Measurements from ENCODE around the gene FIG4.
"Not testable (repeated sequence)": the region's sequence is repeated elsewhere in the genome, so short reads cannot be mapped to it uniquely, and the experiment has no call there.

The FIG4 gene

DNA sequence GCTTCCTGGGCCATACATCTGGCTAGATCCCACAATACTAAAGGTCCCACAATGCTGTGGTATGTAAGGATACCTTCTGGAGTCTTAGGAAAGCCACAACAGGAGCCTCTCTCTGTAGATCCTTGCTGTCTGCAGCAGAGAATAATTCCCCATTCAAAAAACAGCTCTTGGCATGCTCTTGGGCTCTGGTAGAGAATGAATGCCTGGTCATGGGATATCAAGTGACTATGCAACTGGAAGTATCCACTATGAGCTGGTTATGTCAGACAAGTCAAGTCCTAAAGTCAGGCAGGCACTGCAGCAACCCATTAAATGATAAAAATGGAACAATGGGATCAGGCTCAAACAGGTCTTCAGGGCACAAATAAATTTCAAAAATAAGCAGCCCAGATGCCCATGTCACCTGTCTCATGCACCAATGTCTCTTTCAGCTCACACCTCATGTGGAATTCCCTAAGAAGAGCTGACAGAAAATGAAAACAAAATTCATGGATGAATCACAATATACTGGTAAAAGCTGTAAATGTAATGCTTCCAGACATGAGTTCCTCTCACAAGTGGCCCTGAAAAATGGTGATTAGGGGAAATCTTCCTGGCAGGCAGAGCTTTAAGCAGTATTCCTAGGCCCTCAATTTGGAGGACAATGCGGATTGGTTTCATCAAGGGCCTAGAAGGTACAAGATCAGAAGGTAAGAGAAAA lies 4.4 kb upstream of the FIG4 start:
- FAIRE-seq (no peak), DNase-seq (ENCODE audit: insufficient read length, low spot score) (no peak)
- TF ChIP-seq POLR2A (IDR thresholded peaks at IDR 0.05; ENCODE audit: low read depth, low read length), result no peak

DNA sequence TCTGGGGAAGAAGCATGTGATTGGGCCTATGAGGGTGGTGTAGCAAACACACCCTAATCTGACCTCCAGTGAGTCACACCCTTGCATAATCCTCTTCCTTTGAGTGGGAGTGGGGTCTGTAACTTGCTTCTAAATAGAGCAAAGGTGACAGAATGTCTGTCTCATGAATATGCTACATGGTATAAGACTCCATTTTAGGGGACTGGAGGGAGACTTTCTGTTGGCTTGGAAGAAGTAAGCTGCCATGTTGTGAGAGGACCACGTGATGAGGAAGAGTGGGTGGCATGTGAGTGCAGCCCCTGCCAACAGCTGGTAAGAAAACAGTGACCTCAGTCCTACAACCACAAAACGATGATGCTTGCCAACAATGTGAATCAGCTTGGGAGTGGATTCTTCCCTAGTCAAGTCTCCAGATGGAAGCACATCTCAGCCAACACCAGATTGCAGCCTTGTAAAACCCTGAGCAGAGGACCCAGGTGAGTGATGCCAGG lies 3.8 kb upstream of the FIG4 start:
- DNase-seq (ENCODE audit: insufficient read length, low spot score), result no peak
- TF ChIP-seq POLR2A (IDR thresholded peaks at IDR 0.05; ENCODE audit: low read depth, low read length), result no peak
- FAIRE-seq, result peak; percentile 86

DNA sequence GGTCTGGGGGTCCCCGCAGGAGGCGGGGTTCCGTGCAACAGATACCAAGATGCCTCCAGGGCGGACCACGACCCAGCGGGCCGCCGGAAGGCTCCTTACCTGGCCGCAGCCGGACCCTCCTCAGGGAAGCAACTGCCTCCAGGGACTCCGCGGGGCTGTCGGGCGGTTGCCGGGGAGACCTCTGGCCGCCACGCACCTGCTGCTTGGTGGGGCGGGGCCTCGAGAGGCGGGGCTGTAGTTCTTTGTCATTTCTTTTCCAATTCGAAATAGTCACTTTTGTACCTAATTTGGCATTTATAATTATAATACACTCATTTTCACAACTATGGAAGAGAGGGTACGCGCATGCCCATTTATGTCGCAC lies 741 bp upstream of the FIG4 start:
- no peak for FAIRE-seq
- TF ChIP-seq POLR2A (IDR thresholded peaks at IDR 0.05; ENCODE audit: low read depth, low read length), result no peak
- DNase-seq (ENCODE audit: insufficient read length, low spot score), result no peak

DNA sequence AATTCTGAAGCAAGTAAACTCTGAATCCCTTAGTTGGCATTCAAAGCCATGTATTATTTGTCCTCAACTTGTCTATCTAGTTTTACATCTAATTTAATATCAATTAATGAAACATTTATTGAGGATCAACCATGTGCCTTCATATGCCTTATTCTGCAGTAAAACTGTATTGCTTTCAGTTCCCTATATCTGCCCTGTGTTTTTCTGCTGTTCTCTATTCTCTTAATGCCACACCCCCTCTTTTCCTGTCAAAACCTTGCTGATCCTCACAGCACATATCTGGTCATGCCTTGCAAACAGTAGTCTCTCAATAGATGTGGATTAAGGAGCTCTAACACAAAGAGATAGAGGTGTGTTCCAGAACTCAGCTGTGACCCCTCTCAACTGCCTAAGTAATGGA lies 2.0 kb downstream of the FIG4 start:
- no peak for FAIRE-seq
- no peak for DNase-seq (ENCODE audit: insufficient read length, low spot score)
- no peak for TF ChIP-seq POLR2A (IDR thresholded peaks at IDR 0.05; ENCODE audit: low read depth, low read length)

DNA sequence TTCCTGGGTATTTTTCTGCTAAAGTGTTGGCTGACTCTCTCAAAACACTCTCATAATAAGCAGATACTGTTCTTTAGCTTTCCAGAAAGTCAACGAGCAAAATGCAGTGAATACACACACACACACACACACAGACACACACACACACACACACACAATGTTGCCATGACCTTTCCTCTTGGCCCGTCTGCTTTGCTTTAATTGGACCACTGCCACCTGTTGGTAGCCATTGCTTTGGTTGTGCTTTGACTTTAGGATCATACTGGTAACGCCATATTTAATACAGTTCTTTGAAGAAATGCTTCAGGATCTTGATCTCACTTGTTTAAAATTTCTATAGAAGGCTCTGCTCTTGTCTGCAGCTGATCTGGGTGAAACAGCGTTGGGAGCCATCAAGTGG lies 4.4 kb downstream of the FIG4 start:
- no peak for DNase-seq (ENCODE audit: insufficient read length, low spot score)
- peak; percentile 27 for FAIRE-seq

DNA sequence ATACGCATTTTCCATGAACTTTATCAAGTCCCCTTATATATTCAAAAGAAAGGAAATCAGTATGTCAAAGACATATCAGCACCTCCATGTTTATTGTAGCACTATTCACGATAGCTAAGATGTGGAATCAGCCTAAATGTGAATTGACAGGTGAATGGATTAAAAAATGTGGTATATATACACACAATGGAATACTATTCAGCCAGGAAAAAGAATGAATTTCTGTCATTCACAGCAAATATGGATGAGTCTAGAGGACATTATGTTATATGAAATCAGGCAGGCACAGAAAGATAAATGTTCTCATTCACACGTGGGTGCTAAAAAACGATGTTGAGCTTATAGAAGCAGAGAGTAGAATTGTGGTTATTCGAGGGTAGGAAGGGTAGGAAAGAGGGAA lies 5.3 kb downstream of the FIG4 start:
- FAIRE-seq (no peak), DNase-seq (ENCODE audit: insufficient read length, low spot score) (no peak)
- TF ChIP-seq POLR2A (IDR thresholded peaks at IDR 0.05; ENCODE audit: low read depth, low read length), result no peak

More for the DNA sequence above, 4.4 kb downstream of the FIG4 start:
- no peak for TF ChIP-seq POLR2A (IDR thresholded peaks at IDR 0.05; ENCODE audit: low read depth, low read length)

DNA sequence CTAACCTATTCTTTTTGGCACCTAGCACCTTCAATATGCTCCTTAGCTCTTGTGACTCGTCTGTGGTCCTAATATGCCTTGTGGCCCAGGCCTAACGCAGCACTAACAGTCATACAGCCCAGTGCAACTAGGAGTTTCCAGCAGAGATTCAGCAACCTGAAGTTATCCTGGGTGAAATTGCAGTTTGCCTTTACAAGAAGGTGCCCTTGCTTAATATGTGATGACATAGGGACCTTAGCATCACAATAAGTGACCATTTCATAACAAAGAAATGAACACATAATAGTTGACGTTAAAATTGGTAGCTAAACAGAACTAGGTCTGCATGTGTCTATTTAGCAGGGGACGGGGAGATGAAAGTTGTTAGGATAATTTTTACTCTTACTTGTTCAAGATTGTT lies 10.1 kb downstream of the FIG4 start:
- FAIRE-seq, result no peak
- no peak for TF ChIP-seq POLR2A (IDR thresholded peaks at IDR 0.05; ENCODE audit: low read depth, low read length)
- DNase-seq (ENCODE audit: insufficient read length, low spot score), result no peak

DNA sequence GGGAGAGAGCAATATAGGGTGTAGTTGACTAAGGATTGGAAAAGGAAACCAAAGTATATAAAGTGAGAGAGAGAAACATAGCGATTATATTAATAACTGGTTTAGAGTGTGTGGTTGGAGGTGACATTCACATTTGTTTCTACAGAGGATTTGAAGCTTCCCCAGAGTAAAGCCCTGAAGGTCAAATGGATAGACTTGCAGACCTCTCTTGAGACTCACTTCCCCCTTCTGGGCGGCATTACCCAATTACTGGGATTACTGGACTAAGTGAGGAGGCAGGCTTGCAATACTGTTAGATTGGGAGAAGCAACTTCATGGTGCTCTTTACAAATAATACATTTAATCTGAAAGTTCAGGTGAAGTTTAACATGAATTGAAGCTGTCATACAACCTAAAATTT lies 10.7 kb downstream of the FIG4 start:
- no peak for TF ChIP-seq POLR2A (IDR thresholded peaks at IDR 0.05; ENCODE audit: low read depth, low read length)
- FAIRE-seq (no peak), DNase-seq (ENCODE audit: insufficient read length, low spot score) (no peak)

DNA sequence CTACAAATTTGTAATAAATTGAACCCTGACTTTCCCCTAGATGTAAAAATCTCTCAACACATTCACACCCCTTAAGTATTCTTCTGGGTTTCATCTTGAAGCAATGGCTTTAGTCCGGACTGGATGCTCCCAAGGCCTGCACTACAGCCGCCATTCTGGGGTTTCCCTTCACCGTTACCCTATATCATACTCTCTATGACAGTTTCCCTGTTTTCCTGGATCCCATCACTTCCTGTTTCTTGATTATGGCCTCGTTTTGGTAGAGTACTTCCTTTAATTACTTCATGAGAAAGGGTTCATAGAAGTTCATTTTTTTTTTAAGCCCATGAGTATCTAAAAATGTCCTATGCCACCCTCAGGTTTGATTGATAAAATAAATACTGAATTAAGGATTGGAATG lies 11.7 kb downstream of the FIG4 start:
- DNase-seq (ENCODE audit: insufficient read length, low spot score) (no peak), FAIRE-seq (no peak)
- no peak for TF ChIP-seq POLR2A (IDR thresholded peaks at IDR 0.05; ENCODE audit: low read depth, low read length)

DNA sequence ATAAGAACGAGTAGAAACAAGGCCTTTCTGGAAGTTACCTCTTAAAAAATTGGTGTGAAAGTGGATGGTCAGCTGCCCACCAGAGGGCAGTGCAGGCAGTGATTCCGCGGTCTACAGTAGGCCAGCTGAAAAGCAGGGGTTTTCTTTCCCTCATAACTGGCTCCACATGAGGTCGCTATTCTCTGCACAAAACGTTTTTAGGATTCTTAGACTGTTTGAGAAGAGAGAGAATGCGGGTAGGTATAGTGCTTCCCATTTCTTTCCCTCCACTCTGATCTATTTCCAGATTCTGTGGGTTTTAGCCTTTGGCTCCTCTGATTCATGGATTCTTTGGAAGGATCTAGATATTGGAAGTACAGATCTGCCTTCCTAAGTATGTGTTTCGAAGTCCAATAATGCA lies 14.2 kb downstream of the FIG4 start:
- TF ChIP-seq POLR2A (IDR thresholded peaks at IDR 0.05; ENCODE audit: low read depth, low read length), result no peak
- peak; percentile 86 for FAIRE-seq
- DNase-seq (ENCODE audit: insufficient read length, low spot score), result no peak

DNA sequence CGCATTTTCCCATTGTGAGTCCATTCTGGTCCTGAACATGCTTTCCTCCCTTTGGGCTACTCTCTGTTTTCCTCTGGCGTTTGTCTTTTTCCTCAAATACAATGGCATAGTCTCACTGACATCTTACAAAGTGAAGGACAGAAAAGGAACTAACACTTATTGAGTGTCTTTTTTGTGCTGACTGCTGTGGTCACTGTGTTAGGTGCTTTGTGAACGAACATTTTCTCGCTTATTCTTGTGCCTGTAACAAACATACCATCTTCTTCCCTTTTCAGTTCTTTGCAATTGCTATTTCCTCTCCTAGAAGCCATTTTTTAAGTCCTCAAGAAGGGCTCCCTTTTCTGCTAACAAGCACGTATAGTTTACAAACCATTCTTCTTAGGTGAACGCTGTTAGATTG lies 15.4 kb downstream of the FIG4 start:
- DNase-seq (ENCODE audit: insufficient read length, low spot score) (no peak), FAIRE-seq (no peak)
- no peak for TF ChIP-seq POLR2A (IDR thresholded peaks at IDR 0.05; ENCODE audit: low read depth, low read length)

DNA sequence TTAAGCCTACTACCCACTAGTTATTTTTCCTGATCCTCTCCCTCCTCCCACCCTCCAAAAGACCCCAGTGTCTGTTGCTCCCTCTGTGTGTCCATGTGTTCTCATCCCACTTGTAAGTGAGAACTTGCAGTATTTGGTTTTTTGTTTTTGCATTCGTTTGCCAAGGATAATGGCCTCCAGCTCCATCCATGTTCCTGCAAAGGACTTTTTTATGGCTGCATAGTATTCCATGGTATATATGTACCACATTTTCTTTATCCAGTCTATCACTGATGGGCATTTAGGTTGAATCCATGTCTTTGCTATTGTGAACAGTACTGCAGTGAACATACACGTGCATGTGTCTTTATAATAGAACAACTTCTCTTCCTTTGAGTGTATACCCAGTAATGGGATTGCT lies 17.0 kb downstream of the FIG4 start:
- FAIRE-seq; DNase-seq (ENCODE audit: insufficient read length, low spot score): not testable (repeated sequence)

DNA sequence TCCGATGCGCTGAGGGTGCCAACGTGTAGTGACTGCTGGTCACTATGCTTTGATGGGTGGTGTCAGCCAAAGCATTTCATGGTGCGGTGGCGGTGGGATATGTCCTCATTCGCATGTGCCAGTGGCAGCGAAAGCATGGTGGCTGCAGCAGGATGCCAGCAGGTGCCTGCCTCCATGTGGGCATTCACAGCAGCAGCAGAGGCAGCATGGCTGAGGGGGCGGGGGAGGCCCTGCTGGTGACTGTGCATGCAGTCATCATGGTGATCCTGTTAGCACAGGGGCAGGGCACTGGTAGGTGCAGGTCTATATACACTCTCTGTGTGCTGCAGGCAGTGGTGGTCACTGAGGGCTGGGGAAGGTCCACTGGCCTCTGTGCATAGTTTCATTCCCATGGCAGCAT lies 22.0 kb downstream of the FIG4 start:
- no peak for TF ChIP-seq POLR2A (IDR thresholded peaks at IDR 0.05; ENCODE audit: low read depth, low read length)
- FAIRE-seq (peak; percentile 77), DNase-seq (ENCODE audit: insufficient read length, low spot score) (no peak)

DNA sequence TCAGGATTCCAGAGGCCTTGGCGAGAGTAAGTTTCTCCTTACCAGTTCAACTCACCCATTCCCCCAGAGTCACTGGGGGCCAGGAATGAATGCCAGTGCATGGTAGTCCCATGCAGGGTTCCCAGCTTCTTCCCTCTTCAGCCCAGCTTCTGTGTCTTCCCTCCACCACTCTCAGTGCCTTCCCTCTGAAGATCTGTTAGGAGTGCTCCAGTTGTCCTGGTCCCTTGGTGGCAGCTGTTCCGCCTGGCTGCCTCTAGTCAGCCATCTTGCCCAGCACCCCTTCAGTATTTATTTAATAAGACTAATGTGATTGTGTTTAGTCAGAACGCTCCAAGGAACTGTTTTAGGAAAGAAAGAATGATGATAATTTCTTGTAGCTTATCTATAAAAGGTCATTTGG lies 23.1 kb downstream of the FIG4 start:
- no peak for TF ChIP-seq POLR2A (IDR thresholded peaks at IDR 0.05; ENCODE audit: low read depth, low read length)
- DNase-seq (ENCODE audit: insufficient read length, low spot score) (no peak), FAIRE-seq (no peak)

DNA sequence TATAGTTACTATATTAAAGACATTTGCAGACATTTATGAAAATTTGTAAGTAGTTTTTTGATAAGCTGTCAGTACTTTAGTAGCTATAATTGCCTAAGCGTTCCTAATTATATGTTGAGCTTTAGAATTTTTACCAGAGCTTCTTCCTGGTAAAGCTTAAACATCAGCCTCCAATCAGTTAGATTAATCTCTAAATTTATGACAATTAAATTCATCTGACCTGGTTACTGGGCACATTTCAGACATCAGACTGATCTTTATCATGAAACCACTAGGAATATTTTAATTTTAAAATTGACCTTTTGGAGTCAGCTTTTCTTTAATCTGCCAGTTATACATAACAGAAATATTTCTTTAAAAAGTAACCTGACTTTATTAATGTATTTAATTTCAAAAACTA lies 23.5 kb downstream of the FIG4 start:
- no peak for DNase-seq (ENCODE audit: insufficient read length, low spot score)
- no peak for FAIRE-seq
- TF ChIP-seq POLR2A (IDR thresholded peaks at IDR 0.05; ENCODE audit: low read depth, low read length), result no peak

DNA sequence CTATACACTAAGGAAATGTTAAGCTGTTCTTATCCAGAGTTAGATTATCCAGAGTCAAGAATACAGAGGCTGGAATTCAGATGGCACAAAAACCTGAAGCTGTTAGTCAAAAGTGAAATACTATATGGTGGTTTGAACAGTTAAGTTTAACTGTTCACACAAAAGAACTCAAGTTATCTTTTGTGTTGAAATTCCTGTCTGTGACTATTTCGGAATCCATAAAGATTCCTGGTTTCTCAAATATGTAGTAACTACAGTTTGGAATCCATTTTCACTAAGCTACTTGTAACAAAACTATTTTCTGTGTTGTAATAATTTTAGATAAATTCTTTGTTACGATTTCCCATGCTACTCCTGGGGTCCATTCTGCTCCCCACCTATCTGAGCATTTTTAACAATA lies 24.5 kb downstream of the FIG4 start:
- no peak for TF ChIP-seq POLR2A (IDR thresholded peaks at IDR 0.05; ENCODE audit: low read depth, low read length)
- FAIRE-seq, result no peak
- DNase-seq (ENCODE audit: insufficient read length, low spot score), result no peak
